ENCODE measurements around the gene CDY1. TPM values are rescaled to one million over a fixed set of nuclear protein-coding genes. Genes with fewer than 3 reads are reported as not detected.
"Not testable (repeated sequence)": the region's sequence is repeated elsewhere in the genome, so short reads cannot be mapped to it uniquely, and the experiment has no call there.

The CDY1 gene
- total RNA-seq (2021; ENCODE audit: unreplicated experiment), result not detected
- not detected in 2 replicates for polyA plus RNA-seq (2012)
- Bru-seq, nascent RNA, result not detected
- not detected for BruChase-seq, experiment 1, labeled RNA remaining after a 6-hour chase
- BruChase-seq, experiment 2, labeled RNA remaining after a 2-hour chase, result not detected
- long read RNA-seq, result 0 reads

- H2AFZ ChIP-seq (ENCODE audit: low read depth, low read length, poor library complexity, severe bottlenecking); POLR2A ChIA-PET; H3K9me2 ChIP-seq (ENCODE audit: insufficient read depth); DNase-seq (ENCODE audit: low read depth, low spot score); H3K4me3 ChIP-seq (replicated peaks in 1 of 2; ENCODE audit: low read depth in 1 of 2, low read length in 2 of 2); H3K9me3 ChIP-seq (ENCODE audit: control insufficient read depth in 1 of 2, insufficient read depth in 1 of 2, low read depth in 1 of 2, low read length in 2 of 2); H3K9ac ChIP-seq (ENCODE audit: low read length); H3K79me2 ChIP-seq (ENCODE audit: insufficient read depth, low read length); H4K20me1 ChIP-seq (ENCODE audit: insufficient read depth); CTCF ChIA-PET; H3K4me2 ChIP-seq (ENCODE audit: low read length); ATAC-seq; RAD21 ChIA-PET (ENCODE audit: low non-redundant PET in 1 of 2, low total read pairs in 2 of 2, uncharacterized antibody in 2 of 2, unreplicated experiment in 2 of 2); H3K36me3 ChIP-seq (ENCODE audit: control insufficient read depth in 1 of 2, insufficient read depth in 2 of 2, low read length in 2 of 2); H3K4me1 ChIP-seq (ENCODE audit: control insufficient read depth in 1 of 2, insufficient read depth in 2 of 2, low read length in 2 of 2); H3K27ac ChIP-seq (ENCODE audit: low read depth, low read length); BruUV-seq (replicated peaks); H3K27me3 ChIP-seq (ENCODE audit: insufficient read depth, low read length); intact Hi-C loops (cut with micrococcal nuclease): not testable (repeated sequence)
Observed at GRCh38 chrY:25621817-25622216, at the start of gene CDY1. TSS of gene CDY1 (plus strand) at chrY:25622117. CDS start at chrY:25622443, 326 bp downstream.

GRCh38 chrY:25593336-25593735, 28.6 kb upstream of the CDY1 start:
- H3K27me3 ChIP-seq (ENCODE audit: insufficient read depth, low read length); DNase-seq (ENCODE audit: low read depth, low spot score); H3K9ac ChIP-seq (ENCODE audit: low read length); POLR2A ChIA-PET; BruUV-seq (replicated peaks); H3K4me1 ChIP-seq (ENCODE audit: control insufficient read depth in 1 of 2, insufficient read depth in 2 of 2, low read length in 2 of 2); H3K4me3 ChIP-seq (replicated peaks in 1 of 2; ENCODE audit: low read depth in 1 of 2, low read length in 2 of 2); intact Hi-C loops (cut with micrococcal nuclease); RAD21 ChIA-PET (ENCODE audit: low non-redundant PET in 1 of 2, low total read pairs in 2 of 2, uncharacterized antibody in 2 of 2, unreplicated experiment in 2 of 2); H3K79me2 ChIP-seq (ENCODE audit: insufficient read depth, low read length); ATAC-seq; H3K36me3 ChIP-seq (ENCODE audit: control insufficient read depth in 1 of 2, insufficient read depth in 2 of 2, low read length in 2 of 2); CTCF ChIA-PET; H3K4me2 ChIP-seq (ENCODE audit: low read length); H3K27ac ChIP-seq (ENCODE audit: low read depth, low read length); H2AFZ ChIP-seq (ENCODE audit: low read depth, low read length, poor library complexity, severe bottlenecking); H4K20me1 ChIP-seq (ENCODE audit: insufficient read depth); H3K9me2 ChIP-seq (ENCODE audit: insufficient read depth); H3K9me3 ChIP-seq (ENCODE audit: control insufficient read depth in 1 of 2, insufficient read depth in 1 of 2, low read depth in 1 of 2, low read length in 2 of 2): not testable (repeated sequence)

- H3K4me2 ChIP-seq (ENCODE audit: low read length); CTCF ChIA-PET; H3K79me2 ChIP-seq (ENCODE audit: insufficient read depth, low read length); RAD21 ChIA-PET (ENCODE audit: low non-redundant PET in 1 of 2, low total read pairs in 2 of 2, uncharacterized antibody in 2 of 2, unreplicated experiment in 2 of 2); H3K36me3 ChIP-seq (ENCODE audit: control insufficient read depth in 1 of 2, insufficient read depth in 2 of 2, low read length in 2 of 2); BruUV-seq (replicated peaks); H3K4me3 ChIP-seq (replicated peaks in 1 of 2; ENCODE audit: low read depth in 1 of 2, low read length in 2 of 2); H2AFZ ChIP-seq (ENCODE audit: low read depth, low read length, poor library complexity, severe bottlenecking); H3K9me3 ChIP-seq (ENCODE audit: control insufficient read depth in 1 of 2, insufficient read depth in 1 of 2, low read depth in 1 of 2, low read length in 2 of 2); H3K27me3 ChIP-seq (ENCODE audit: insufficient read depth, low read length); H3K27ac ChIP-seq (ENCODE audit: low read depth, low read length); DNase-seq (ENCODE audit: low read depth, low spot score); H4K20me1 ChIP-seq (ENCODE audit: insufficient read depth); H3K9me2 ChIP-seq (ENCODE audit: insufficient read depth); POLR2A ChIA-PET; ATAC-seq; intact Hi-C loops (cut with micrococcal nuclease); H3K4me1 ChIP-seq (ENCODE audit: control insufficient read depth in 1 of 2, insufficient read depth in 2 of 2, low read length in 2 of 2); H3K9ac ChIP-seq (ENCODE audit: low read length): not testable (repeated sequence)
Observed at GRCh38 chrY:25620209-25620608, 1.7 kb upstream of the CDY1 start.

GRCh38 chrY:25626524-25626923, 4.6 kb downstream of the CDY1 start:
- H4K20me1 ChIP-seq (ENCODE audit: insufficient read depth); H3K27ac ChIP-seq (ENCODE audit: low read depth, low read length); H3K79me2 ChIP-seq (ENCODE audit: insufficient read depth, low read length); ATAC-seq; H3K27me3 ChIP-seq (ENCODE audit: insufficient read depth, low read length); CTCF ChIA-PET; H3K9me2 ChIP-seq (ENCODE audit: insufficient read depth); POLR2A ChIA-PET; H3K4me3 ChIP-seq (replicated peaks in 1 of 2; ENCODE audit: low read depth in 1 of 2, low read length in 2 of 2); H3K36me3 ChIP-seq (ENCODE audit: control insufficient read depth in 1 of 2, insufficient read depth in 2 of 2, low read length in 2 of 2); H3K4me2 ChIP-seq (ENCODE audit: low read length); H3K9ac ChIP-seq (ENCODE audit: low read length); intact Hi-C loops (cut with micrococcal nuclease); H3K4me1 ChIP-seq (ENCODE audit: control insufficient read depth in 1 of 2, insufficient read depth in 2 of 2, low read length in 2 of 2); DNase-seq (ENCODE audit: low read depth, low spot score); H3K9me3 ChIP-seq (ENCODE audit: control insufficient read depth in 1 of 2, insufficient read depth in 1 of 2, low read depth in 1 of 2, low read length in 2 of 2); H2AFZ ChIP-seq (ENCODE audit: low read depth, low read length, poor library complexity, severe bottlenecking); BruUV-seq (replicated peaks); RAD21 ChIA-PET (ENCODE audit: low non-redundant PET in 1 of 2, low total read pairs in 2 of 2, uncharacterized antibody in 2 of 2, unreplicated experiment in 2 of 2): not testable (repeated sequence)

Data from HCT116 (cell line).